SK-MEL-5 (cell line): ENCODE data around the gene CXCL10. TPM values are rescaled to one million over a fixed set of nuclear protein-coding genes. Genes with fewer than 3 reads are reported as not detected.

ENCODE experiments used
- DNase-seq: peaks from one replicate; pipeline ENCODE4 v3.0.0-alpha.2; 2016; ENCODE audit warnings: low read depth, low spot score
- in situ Hi-C: cut with HindIII; loops from 2 replicates; pipeline ENCODE4 v1.10.0; 2016; ENCODE audit warnings: low sequenced_read_pairs, high pct_unique_total_duplicates, low pct_unique_long_range_greater_than_20kb
- total RNA-seq: library from RNA; depleted of rRNA; stranded (reverse); fragments of >200 nt; shearing (Covaris generic); gene quantifications from 2 replicates; pipeline ENCODE4 v1.2.3, GENCODE V29; 2014

Gene CXCL10
- total RNA-seq, 1 experiment from 2014 or later: not detected

- DNase-seq: no peak
- in situ Hi-C loops: no loop called here
Measured at GRCh38 chr4:76036855-76037254, 13.6 kb upstream of the CXCL10 start.

- no peak for DNase-seq
- in situ Hi-C loops: no loop called here
Measured at GRCh38 chr4:76035799-76036380, 12.6 kb upstream of the CXCL10 start, which contains the start of gene CXCL11. TSS of gene CXCL11 (minus strand) at chr4:76036070. CDS start at chr4:76035987, 83 bp downstream.

GRCh38 chr4:76035141-76035540 lies 11.8 kb upstream of the CXCL10 start:
- in situ Hi-C loops: no loop called here
- DNase-seq: no peak

- DNase-seq: no peak
- in situ Hi-C loops: no loop called here
Measured at GRCh38 chr4:76029300-76029699, 6.0 kb upstream of the CXCL10 start.

- in situ Hi-C loops: no loop called here
- DNase-seq: peak; percentile 32
Measured at GRCh38 chr4:76028350-76028765, 5.1 kb upstream of the CXCL10 start.

- in situ Hi-C loops: no loop called here
- no peak for DNase-seq
Measured at GRCh38 chr4:76024065-76024464, 768 bp upstream of the CXCL10 start.

- in situ Hi-C loops: no loop called here
- DNase-seq: no peak
Measured at GRCh38 chr4:76022677-76023076, 620 bp downstream of the CXCL10 start.

GRCh38 chr4:76022031-76022430 lies 1.3 kb downstream of the CXCL10 start:
- in situ Hi-C loops: no loop called here

GRCh38 chr4:76017056-76017686 lies 6.1 kb downstream of the CXCL10 start:
- in situ Hi-C loops: no loop called here
- peak; percentile 60 for DNase-seq

More at GRCh38 chr4:76022031-76022430, 1.3 kb downstream of the CXCL10 start:
- DNase-seq: no peak

- DNase-seq: no peak
Measured at GRCh38 chr4:76016393-76016792, 6.9 kb downstream of the CXCL10 start.

GRCh38 chr4:76013540-76013939 lies 9.8 kb downstream of the CXCL10 start:
- no peak for DNase-seq
- in situ Hi-C loops: no loop called here

More at GRCh38 chr4:76016393-76016792, 6.9 kb downstream of the CXCL10 start:
- in situ Hi-C loops: no loop called here

- DNase-seq: no peak
- in situ Hi-C loops: no loop called here
Measured at GRCh38 chr4:76012388-76012801, 10.9 kb downstream of the CXCL10 start.

GRCh38 chr4:76011700-76012387 lies 11.5 kb downstream of the CXCL10 start:
- in situ Hi-C loops: no loop called here
- DNase-seq: no peak

- in situ Hi-C loops: no loop called here
- no peak for DNase-seq
Measured at GRCh38 chr4:76011018-76011670, 12.2 kb downstream of the CXCL10 start.

GRCh38 chr4:76010576-76010975 lies 12.7 kb downstream of the CXCL10 start:
- no peak for DNase-seq
- in situ Hi-C loops: no loop called here

GRCh38 chr4:76009311-76009710 lies 14.0 kb downstream of the CXCL10 start:
- in situ Hi-C loops: no loop called here

GRCh38 chr4:76007089-76007862 lies 16.0 kb downstream of the CXCL10 start, which contains the start of gene CXCL9:
TSS of gene CXCL9 (minus strand) at chr4:76007509. CDS start at chr4:76007449, 60 bp downstream.
- no peak for DNase-seq

More at GRCh38 chr4:76009311-76009710, 14.0 kb downstream of the CXCL10 start:
- no peak for DNase-seq

More at GRCh38 chr4:76007089-76007862, 16.0 kb downstream of the CXCL10 start, which contains the start of gene CXCL9:
- in situ Hi-C loops: no loop called here
